HG02885 (cell line): Measurements from ENCODE around the gene SKIC8.
A peak's percentile ranks its signal among the peaks of the same experiment; 100 is the strongest.
"Not testable (repeated sequence)": the region's sequence is repeated elsewhere in the genome, so short reads cannot be mapped to it uniquely, and the experiment has no call there.

Source experiments
- ATAC-seq: cut with Tn5 transposase; IDR thresholded peaks from one replicate; pipeline ENCODE4 v1.9.1; 2021; ENCODE audit warnings: mild to moderate bottlenecking; ENCODE audit not compliant: unreplicated experiment, poor library complexity

The SKIC8 gene

GRCh38 chr15:78263351-78263781 is 36.0 kb downstream of the SKIC8 start:
- no peak for ATAC-seq

GRCh38 chr15:78261062-78261461 is 38.3 kb downstream of the SKIC8 start:
- no peak for ATAC-seq

- ATAC-seq = no peak
These were observed 38.9 kb downstream of the SKIC8 start for GRCh38 chr15:78260489-78260888.

GRCh38 chr15:78259232-78259631 is 40.2 kb downstream of the SKIC8 start:
- no peak for ATAC-seq

DNA sequence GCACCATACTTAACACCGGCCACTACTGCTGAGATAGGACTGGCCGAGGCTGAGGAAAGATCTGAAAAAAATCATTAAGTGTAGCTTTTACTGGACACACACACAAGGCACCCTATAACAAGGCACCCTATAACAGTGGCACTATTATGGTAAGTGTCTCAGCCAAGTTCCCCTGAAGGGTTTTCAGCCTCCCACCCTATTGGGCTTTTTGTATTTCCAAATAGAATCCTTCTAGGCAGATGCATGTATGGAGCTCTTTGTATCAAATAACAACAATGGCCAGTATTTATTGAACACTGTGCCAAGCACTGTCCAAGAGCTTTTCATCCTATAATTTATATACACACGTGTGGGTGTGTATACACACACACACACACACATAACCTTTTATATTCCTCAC is 41.7 kb downstream of the SKIC8 start:
- no peak for ATAC-seq

GRCh38 chr15:78256044-78256437 is 43.4 kb downstream of the SKIC8 start:
- ATAC-seq = no peak

DNA sequence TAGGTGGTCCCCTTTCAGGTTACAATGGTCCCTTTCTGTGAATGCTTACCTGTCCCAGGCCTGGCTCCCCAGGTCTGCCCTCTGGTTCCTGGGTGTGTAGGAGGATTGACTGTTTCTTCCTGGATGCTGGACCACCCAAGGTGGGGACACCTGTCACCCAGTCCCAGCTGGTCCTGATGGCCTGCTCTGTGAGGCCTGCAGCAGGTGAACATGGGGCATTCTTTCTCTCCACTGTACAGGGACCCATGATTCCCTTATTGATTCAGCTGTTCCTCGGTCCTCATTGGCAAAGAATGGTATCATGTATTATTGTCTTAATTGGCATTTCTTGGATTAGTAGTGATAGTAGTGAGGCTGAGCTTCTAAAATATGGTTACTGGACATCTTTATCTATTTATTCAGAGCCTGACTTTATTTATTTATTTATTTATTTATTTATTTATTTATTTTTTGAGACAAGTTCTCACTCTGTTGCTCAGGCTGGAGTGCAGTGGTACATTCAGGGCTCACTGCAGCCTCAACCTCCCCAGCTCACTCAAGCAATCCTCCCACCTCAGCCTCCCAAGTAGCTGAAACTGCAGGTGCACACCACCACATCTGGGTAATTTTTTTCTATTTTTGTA is 43.9 kb downstream of the SKIC8 start:
- ATAC-seq = no peak

GRCh38 chr15:78251136-78251535 is 48.3 kb downstream of the SKIC8 start:
- ATAC-seq = no peak

GRCh38 chr15:78249131-78249530 is 50.3 kb downstream of the SKIC8 start:
- ATAC-seq = no peak

GRCh38 chr15:78247911-78248310 is 51.5 kb downstream of the SKIC8 start:
- no peak for ATAC-seq

DNA sequence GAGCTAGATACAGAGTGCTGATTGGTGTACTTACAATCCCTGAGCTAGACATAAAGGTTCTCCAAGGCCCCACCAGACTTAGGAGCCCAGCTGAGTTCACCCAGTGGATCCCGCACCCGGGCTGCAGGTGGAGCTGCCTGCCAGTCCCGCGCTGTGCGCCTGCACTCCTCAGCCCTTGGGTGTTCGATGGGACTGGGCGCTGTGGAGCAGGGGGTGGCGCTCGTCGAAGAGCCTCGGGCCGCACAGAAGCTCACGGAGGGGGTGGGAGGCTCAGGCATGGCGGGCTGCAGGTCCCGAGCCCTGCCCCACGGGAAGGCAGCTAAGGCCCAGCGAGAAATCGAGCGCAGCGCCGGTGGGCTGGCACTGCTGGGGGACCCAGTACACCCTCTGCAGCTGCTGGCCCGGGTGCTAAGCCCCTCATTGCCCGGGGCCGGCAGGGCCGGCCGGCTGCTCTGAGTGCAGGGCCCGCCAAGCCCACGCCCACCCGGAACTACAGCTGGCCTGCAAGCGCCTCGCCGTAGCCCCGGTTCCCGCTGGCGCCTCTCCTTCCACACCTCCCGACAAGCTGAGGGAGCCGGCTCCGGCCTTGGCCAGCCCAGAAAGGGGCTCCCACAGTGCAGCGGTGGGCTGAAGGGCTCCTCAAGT is 53.3 kb downstream of the SKIC8 start:
- ATAC-seq = not testable (repeated sequence)

DNA sequence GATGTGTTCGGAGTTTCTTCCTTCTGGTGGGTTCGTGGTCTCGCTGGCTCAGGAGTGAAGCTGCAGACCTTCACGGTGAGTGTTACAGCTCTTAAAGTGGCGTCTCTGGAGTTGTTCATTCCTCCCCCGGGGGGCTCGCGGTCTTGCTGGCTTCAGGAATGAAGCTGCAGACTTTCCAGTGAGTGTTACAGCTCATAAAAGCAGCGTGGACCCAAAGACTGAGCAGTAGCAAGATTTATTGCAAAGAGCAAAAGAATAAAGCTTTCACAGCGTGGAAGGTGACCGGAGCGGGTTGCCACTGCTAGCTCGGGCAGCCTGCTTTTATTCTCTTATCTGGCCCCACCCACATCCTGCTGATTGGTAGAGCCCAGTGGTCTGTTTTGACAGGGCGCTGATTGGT is 54.0 kb downstream of the SKIC8 start:
- ATAC-seq = not testable (repeated sequence)

DNA sequence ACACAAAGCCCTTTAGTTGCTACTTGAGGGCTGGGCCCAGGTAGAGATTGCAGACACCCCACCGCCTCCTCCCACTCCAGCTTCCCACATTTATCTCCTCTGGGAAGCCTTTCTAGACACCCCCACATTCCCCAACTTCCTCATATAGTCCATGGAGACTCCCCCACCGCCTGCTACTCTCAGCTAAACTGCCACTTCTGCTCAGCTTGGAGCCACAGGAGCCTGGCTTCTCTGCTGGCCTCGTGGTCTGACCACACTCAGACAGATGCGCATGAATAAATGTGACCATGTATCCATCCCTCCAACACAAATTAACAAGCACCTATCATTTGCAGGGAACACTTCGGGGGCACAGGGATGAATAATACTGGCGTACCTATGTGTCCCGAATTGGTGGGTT is 54.5 kb downstream of the SKIC8 start:
- no peak for ATAC-seq

DNA sequence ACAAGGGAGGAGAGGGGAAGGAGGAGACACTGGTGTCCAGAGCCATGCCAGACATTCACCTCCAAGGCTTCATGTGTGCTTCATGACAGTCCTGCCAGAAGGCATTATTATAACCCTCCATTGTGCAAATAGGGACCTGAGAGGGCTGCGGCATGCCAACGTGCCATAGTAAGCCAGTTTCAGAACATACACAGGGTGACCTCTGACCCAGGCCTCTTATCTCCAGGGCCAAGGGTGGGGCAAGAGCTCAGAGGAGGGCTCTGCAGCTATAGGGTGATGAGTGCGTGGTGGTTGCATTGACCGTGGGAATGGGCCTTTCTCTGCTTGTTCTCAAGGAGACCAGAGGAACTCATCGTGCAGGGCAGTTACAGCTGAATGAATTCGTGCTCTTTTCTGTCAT is 55.3 kb downstream of the SKIC8 start:
- ATAC-seq = no peak

DNA sequence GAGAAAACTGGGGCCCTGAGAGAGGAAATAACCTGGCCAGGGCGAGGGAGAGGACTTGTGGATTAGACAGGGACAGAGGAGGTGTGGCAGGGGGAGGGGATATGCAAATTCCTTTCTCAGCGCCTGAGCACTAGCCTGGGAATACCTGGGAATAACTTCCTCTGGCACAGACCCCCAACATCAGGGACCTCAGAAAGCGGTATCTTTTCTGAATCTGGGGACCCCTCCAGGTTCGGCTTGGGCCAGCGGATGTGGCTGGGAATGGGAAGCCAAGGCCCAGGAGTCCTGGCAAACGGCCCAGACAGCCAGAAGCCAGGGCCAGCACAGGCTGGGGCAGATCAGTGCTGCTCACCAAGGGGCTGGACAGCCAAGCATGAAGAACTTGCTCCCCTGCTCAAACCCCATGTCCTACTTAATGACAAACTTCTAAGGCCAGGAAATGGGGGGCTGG is 55.9 kb downstream of the SKIC8 start:
- no peak for ATAC-seq

DNA sequence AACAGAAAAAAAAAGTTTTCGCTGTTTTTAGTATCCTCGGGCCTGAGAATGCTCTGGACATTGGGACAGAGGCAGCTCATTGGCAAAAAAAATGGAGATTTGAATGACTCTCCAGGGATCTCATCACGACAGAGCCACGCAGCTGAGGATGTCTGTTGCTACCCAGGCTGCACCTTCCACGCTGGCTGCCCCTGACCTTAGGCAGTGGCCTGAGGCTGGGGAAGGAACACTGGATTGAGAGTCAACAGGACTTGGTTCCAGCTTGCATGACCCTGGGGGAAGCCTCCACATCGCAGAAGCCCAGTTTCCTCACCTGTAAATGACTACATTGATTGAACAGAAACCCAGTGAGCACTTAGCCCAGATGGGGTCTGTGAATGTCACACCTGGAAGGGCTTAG is 56.4 kb downstream of the SKIC8 start:
- ATAC-seq = no peak

DNA sequence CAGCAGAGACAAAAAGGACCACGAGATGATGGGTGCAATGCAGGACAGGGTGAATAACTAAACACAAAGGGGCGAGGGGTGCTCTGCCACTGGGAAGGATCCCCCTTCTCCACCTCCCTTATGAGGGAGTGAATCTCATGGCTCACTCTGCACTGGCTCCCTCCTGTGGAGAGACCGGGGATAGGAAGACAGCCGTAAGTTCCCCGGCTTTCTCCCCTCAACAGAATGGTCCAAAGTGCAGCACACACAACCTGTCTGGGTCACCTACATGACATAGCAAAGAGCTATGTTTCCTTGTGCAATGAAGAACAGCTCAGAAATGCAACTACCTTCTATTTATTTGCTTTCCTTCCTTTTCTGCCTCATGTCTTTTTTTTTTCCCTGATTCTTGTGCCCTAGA is 57.3 kb downstream of the SKIC8 start:
- ATAC-seq = no peak

- peak; percentile 51 for ATAC-seq
These were observed 58.4 kb downstream of the SKIC8 start for GRCh38 chr15:78241017-78241416.

- ATAC-seq = no peak
These were observed 59.6 kb downstream of the SKIC8 start for GRCh38 chr15:78239811-78240210.

DNA sequence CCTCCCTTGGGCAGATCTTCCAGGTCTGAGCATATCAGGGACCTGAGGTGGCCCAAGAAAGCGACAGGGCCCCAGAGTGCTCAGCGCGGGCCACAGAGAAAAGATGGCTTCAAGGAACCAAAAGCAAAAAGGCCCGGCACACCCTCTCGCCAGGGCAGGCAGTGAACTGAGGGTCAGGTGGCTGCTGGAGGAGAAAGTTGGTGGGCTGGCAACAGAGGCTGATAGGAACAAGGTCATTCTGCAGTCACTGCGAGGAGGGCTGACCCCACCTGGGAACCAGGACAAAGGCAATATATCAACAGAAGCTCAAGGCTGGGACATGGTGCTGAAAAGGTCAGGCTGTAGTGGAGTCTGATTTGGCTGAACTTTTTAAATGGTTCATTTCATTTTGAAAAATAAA is 62.3 kb downstream of the SKIC8 start:
- ATAC-seq = no peak

DNA sequence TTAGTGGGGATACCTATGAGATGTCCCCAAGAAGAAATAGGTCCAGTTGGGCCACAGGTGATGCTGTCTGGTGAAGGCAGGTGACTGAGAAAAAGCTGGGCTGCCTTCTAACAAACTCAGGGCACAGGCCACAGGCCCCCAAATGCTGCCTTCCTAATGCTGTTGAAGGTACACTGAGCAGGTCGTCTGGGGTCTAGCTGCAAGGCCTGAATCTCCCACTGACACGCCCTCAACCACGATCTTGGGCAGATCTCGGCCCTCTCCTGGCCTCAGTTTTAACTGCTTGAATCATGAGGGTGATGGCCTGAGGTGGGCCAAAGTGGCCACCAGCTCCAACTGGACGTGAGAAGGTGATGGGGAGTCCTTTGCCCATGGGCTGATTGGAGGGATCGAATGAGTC is 62.9 kb downstream of the SKIC8 start:
- ATAC-seq = no peak

GRCh38 chr15:78234515-78235040 is 64.8 kb downstream of the SKIC8 start, which contains the start of gene ACSBG1:
Gene ACSBG1 (minus strand): TSS chr15:78234565. CDS start chr15:78234501, 64 bp downstream.
- no peak for ATAC-seq
